Endothelial cell of umbilical vein (primary cell): Measurements from ENCODE around the gene COCH. TPM values are rescaled to one million over a fixed set of nuclear protein-coding genes. Genes with fewer than 3 reads are reported as not detected.

ENCODE experiments used
- BruUV-seq: library from RNA; stranded (reverse); fragments of 400-500 nt; replicated peaks from 2 replicates; lab custom pipeline; 2021; lab: Mats Ljungman, UMichigan
- CTCF ChIA-PET: fragments of 300-600, 350-600 bp; sonication (Branson Sonifier 250); formaldehyde crosslinking; loops from one replicate; lab custom pipeline; 2021; ENCODE audit warnings: antibody characterized with exemption, inconsistent platforms; lab: Charles Lee
- POLR2A ChIA-PET: fragments of 300-600, 350-600 bp; sonication (Branson Sonifier 250); formaldehyde crosslinking; loops from one replicate; lab custom pipeline; 2021; ENCODE audit warnings: antibody characterized with exemption, inconsistent platforms; lab: Charles Lee
- DNase-seq: peaks from one replicate; pipeline ENCODE4 v3.0.0-alpha.2; 2011; ENCODE audit warnings: low read depth, low spot score
- FAIRE-seq: peaks from 2 replicates; lab custom pipeline; 2011; peaks lifted over from hg19 to GRCh38; lab: Jason Lieb, UNC
- H2AFZ ChIP-seq: 2 replicates; pipeline ENCODE4 v1.6.0; 2012; ENCODE audit warnings: low read depth, low read length, control low read depth, inconsistent platforms
- H3K27ac ChIP-seq: 2 replicates; pipeline ENCODE4 v1.5.1; 2011; ENCODE audit warnings: low read depth, mild to moderate bottlenecking, control low read depth, low read length, moderate library complexity; ENCODE audit not compliant: insufficient read depth
- H3K27me3 ChIP-seq, 2 experiments: 2 replicates each; pipeline versions ENCODE4 v1.6.0 to v1.6.1; 2011; ENCODE audit warnings: low read length in 2 of 2, mixed read lengths in 1 of 2; ENCODE audit not compliant: control insufficient read depth in 2 of 2, insufficient read depth in 2 of 2
- H3K36me3 ChIP-seq, 2 experiments: 2 replicates in 1 of 2; 3 replicates in 1 of 2; pipeline ENCODE4 v1.5.1; 2011; ENCODE audit warnings: low read length in 2 of 2, mild to moderate bottlenecking in 1 of 2, moderate library complexity in 1 of 2; ENCODE audit not compliant: control insufficient read depth in 2 of 2, insufficient read depth in 2 of 2; ENCODE audit errors: extremely low read depth in 1 of 2
- H3K4me1 ChIP-seq: 3 replicates; pipeline ENCODE4 v1.5.1; 2011; ENCODE audit warnings: mild to moderate bottlenecking, low read length; ENCODE audit not compliant: control insufficient read depth, insufficient read depth; ENCODE audit errors: extremely low read depth
- H3K4me2 ChIP-seq: 2 replicates; pipeline ENCODE4 v1.6.1; 2011; ENCODE audit warnings: low read length, control low read depth, mixed read lengths; ENCODE audit not compliant: insufficient read depth
- H3K4me3 ChIP-seq, 3 experiments: fragments of 200-600 bp in 1 of 3; sonication (generic), shearing (Covaris generic) in 1 of 3; replicated peaks in 1 of 3; 2 replicates each; pipeline ENCODE4 v1.5.1; 2011 to 2016; ENCODE audit warnings: control low read depth in 3 of 3, low read length in 3 of 3, mild to moderate bottlenecking in 2 of 3, inconsistent platforms in 1 of 3, low read depth in 1 of 3, moderate library complexity in 1 of 3; ENCODE audit not compliant: insufficient read depth in 1 of 3
- H3K79me2 ChIP-seq: 2 replicates; pipeline ENCODE4 v1.6.0; 2012; ENCODE audit warnings: low read length, inconsistent platforms; ENCODE audit not compliant: control insufficient read depth, insufficient read depth
- H3K9ac ChIP-seq: replicated peaks from 2 replicates; pipeline ENCODE3; 2011; ENCODE audit warnings: low read length, control low read depth; ENCODE audit not compliant: insufficient read depth; ENCODE audit errors: extremely low read depth
- H3K9me1 ChIP-seq: replicated peaks from 3 replicates; pipeline ENCODE4 v1.6.0; 2011; ENCODE audit warnings: mild to moderate bottlenecking, low read length; ENCODE audit not compliant: control insufficient read depth, insufficient read depth; ENCODE audit errors: extremely low read depth
- H3K9me3 ChIP-seq: replicated peaks from 2 replicates; pipeline ENCODE4 v1.5.1; 2012; ENCODE audit warnings: low read length, inconsistent platforms; ENCODE audit not compliant: control insufficient read depth, insufficient read depth
- H4K20me1 ChIP-seq: replicated peaks from 2 replicates; pipeline ENCODE3; 2011; ENCODE audit warnings: mild to moderate bottlenecking, low read length; ENCODE audit not compliant: control insufficient read depth, insufficient read depth; ENCODE audit errors: extremely low read depth
- EZH2 ChIP-seq: IDR thresholded peaks from 2 replicates; pipeline ENCODE4 v1.6.1; 2012; ENCODE audit warnings: borderline replicate concordance, low read depth, mild to moderate bottlenecking, moderate library complexity, low read length, inconsistent platforms; ENCODE audit not compliant: severe bottlenecking
- FOS ChIP-seq: IDR thresholded peaks from 2 replicates; pipeline ENCODE4 v1.6.1; 2011; ENCODE audit warnings: mild to moderate bottlenecking, low read length, moderate library complexity, borderline replicate concordance; ENCODE audit not compliant: insufficient read depth
- GATA2 ChIP-seq: IDR thresholded peaks from 2 replicates; pipeline ENCODE4 v1.7.0; 2011; ENCODE audit warnings: low read depth, mild to moderate bottlenecking, moderate library complexity, mixed read lengths, low read length; ENCODE audit not compliant: insufficient read length, insufficient read depth
- JUN ChIP-seq: IDR thresholded peaks from 2 replicates; pipeline ENCODE4 v1.6.1; 2011; ENCODE audit warnings: borderline replicate concordance, low read depth; ENCODE audit not compliant: insufficient read length, insufficient read depth
- MYC ChIP-seq: IDR thresholded peaks from one replicate; pipeline ENCODE4 v1.6.1; 2011; ENCODE audit warnings: mild to moderate bottlenecking, low read depth, low read length
- POLR2A ChIP-seq: IDR thresholded peaks from 2 replicates; pipeline ENCODE4 v1.6.1; 2012; ENCODE audit warnings: low read depth, mild to moderate bottlenecking, control low read depth, low read length
- POLR2AphosphoS5 ChIP-seq: IDR thresholded peaks from 2 replicates; pipeline ENCODE4 v1.6.1; 2012; ENCODE audit warnings: low read depth, mild to moderate bottlenecking, control low read depth, low read length, moderate library complexity; ENCODE audit not compliant: insufficient read depth
- dilution Hi-C: fragments of 300-500 bp; cut with MboI; formaldehyde crosslinking; loops from one replicate; pipeline ENCODE4 v1.15.0; 2019; ENCODE audit warnings: low sequenced_read_pairs; ENCODE audit not compliant: extremely low pct_ligation_motif_present
- intact Hi-C: fragments of 100-400 bp; cut with micrococcal nuclease; formaldehyde crosslinking; loops from one replicate; pipeline ENCODE4 v1.10.0; 2022
- polyA plus RNA-seq, 4 experiments: library from polyadenylated mRNA; depleted of rRNA in 3 of 4; stranded (reverse) in 3 of 4; unstranded in 1 of 4; fragments of >200 nt; gene quantifications; 2 replicates each; pipeline versions ENCODE4 v1.2.1 to v1.2.3, GENCODE V29; 2011 to 2012; ENCODE audit warnings: missing spikeins in 1 of 4
- total RNA-seq: library from RNA; stranded (reverse); gene quantifications from 2 replicates; pipeline ENCODE4 v1.2.3, GENCODE V29; 2021
- TF ChIP-seq, protein P1 (sequence below): IDR thresholded peaks from 2 replicates; pipeline ENCODE4 v1.6.1; 2011; ENCODE audit not compliant: insufficient read depth, insufficient read length
- TF ChIP-seq, protein P2 (sequence below), 2 donors: IDR thresholded peaks; 1 replicate in 1 of 2; 2 replicates in 1 of 2; pipeline ENCODE4 v1.5.1; 2011; ENCODE audit warnings: low read length in 2 of 2, mild to moderate bottlenecking in 2 of 2, moderate library complexity in 2 of 2, control low read depth in 1 of 2, inconsistent platforms in 1 of 2, low read depth in 1 of 2; ENCODE audit not compliant: insufficient read depth in 1 of 2; ENCODE audit errors: extremely low read depth in 1 of 2

Gene COCH
- total and polyA plus RNA-seq, 2 donors (not counting 3 experiments of a cell fraction or from before 2014, with no cell fraction given), result 0.87 to 1.9 TPM

DNA sequence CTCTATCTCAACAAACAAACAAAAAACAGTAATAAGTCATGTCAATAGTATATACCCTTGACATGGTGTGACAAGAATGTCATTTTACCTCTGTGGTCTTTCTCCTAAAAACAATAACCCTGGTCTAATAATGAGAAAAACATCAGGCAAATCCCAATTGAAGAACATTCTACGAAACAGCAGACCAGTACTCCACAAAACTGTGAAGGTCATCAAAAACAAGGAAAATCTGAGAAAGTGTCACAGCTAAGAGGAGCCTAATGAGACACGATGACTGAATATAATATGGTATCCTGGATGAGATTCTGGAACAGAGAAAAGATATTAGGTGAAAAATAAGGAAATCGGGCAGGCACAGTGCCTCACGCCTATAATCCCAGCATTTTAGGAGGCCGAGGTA lies 5.6 kb upstream of the COCH start:
- Histone ChIP-seq H4K20me1 (no peaks in the 10 kb centered on the region), H3K4me2 (no peak overlapping the region), H3K4me3 (no peak overlapping the region), H2AFZ (no peak overlapping the region), H3K36me3 (no peaks in the 10 kb centered on the region), H3K27me3 (peaks cover 22 to 31% of the 10 kb centered on the region in 2 experiments), H3K9me3 (no peaks in the 10 kb centered on the region), H3K4me1 (no peaks in the 10 kb centered on the region), H3K9me1 (no peaks in the 10 kb centered on the region), H3K79me2 (no peaks in the 10 kb centered on the region), H3K9ac (no peak overlapping the region), H3K27ac (no peak overlapping the region)
- FAIRE-seq (no peak), DNase-seq (no peak)
- POLR2A ChIA-PET, result no interaction called here
- BruUV-seq, result no TSS peak
- intact Hi-C loops (no loop called here), dilution Hi-C loops (no loop called here)
- CTCF ChIA-PET, result no interaction called here
- TF ChIP-seq MYC, result no peak
- TF ChIP-seq, protein P1, sequence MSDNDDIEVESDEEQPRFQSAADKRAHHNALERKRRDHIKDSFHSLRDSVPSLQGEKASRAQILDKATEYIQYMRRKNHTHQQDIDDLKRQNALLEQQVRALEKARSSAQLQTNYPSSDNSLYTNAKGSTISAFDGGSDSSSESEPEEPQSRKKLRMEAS, result no peak
- no peak for TF ChIP-seq POLR2AphosphoS5
- TF ChIP-seq JUN, result no peak
- no peak for TF ChIP-seq GATA2
- TF ChIP-seq POLR2A, result no peak
- TF ChIP-seq, protein P2, sequence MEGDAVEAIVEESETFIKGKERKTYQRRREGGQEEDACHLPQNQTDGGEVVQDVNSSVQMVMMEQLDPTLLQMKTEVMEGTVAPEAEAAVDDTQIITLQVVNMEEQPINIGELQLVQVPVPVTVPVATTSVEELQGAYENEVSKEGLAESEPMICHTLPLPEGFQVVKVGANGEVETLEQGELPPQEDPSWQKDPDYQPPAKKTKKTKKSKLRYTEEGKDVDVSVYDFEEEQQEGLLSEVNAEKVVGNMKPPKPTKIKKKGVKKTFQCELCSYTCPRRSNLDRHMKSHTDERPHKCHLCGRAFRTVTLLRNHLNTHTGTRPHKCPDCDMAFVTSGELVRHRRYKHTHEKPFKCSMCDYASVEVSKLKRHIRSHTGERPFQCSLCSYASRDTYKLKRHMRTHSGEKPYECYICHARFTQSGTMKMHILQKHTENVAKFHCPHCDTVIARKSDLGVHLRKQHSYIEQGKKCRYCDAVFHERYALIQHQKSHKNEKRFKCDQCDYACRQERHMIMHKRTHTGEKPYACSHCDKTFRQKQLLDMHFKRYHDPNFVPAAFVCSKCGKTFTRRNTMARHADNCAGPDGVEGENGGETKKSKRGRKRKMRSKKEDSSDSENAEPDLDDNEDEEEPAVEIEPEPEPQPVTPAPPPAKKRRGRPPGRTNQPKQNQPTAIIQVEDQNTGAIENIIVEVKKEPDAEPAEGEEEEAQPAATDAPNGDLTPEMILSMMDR (IDR thresholded peaks at IDR 0.05; ENCODE audit: extremely low read depth in 1 of 2, insufficient read depth in 1 of 2, low read depth in 1 of 2, low read length in 2 of 2), result no peak
- TF ChIP-seq EZH2, result no peak
- no peak for TF ChIP-seq FOS
